Dermis blood vessel endothelial cell (primary cell): ENCODE data around the gene KHK. TPM values are rescaled to one million over a fixed set of nuclear protein-coding genes. Genes with fewer than 3 reads are reported as not detected.

Experiments used
- total RNA-seq: library from RNA; depleted of rRNA; stranded (reverse); fragments of >200 nt; gene quantifications from 2 replicates; pipeline ENCODE4 v1.2.3, GENCODE V29; 2014

Gene KHK
- total RNA-seq, 1 donor from 2014 or later = 4.8 TPM

Other genes with a start within 250 kb of the KHK start
- gene DPYSL5, start 238.6 kb upstream of the KHK start, total RNA-seq = not detected in 2 replicates
- 0.17 and 1.3 TPM in 2 replicates for gene MAPRE3, start 116.1 kb upstream of the KHK start, total RNA-seq
- gene TMEM214, start 53.8 kb upstream of the KHK start, total RNA-seq = 23.5 and 33.4 TPM in 2 replicates
- 17.0 and 19.7 TPM in 2 replicates for gene AGBL5, start 35.1 kb upstream of the KHK start, total RNA-seq
- 323 and 569 TPM in 2 replicates for gene OST4, start 15.1 kb upstream of the KHK start, total RNA-seq
- 33.7 and 41.9 TPM in 2 replicates for gene EMILIN1, start 8.2 kb upstream of the KHK start, total RNA-seq
- gene CGREF1, start 32.4 kb downstream of the KHK start, total RNA-seq = 4.8 TPM in 2 replicates
- not detected in 2 replicates for gene ABHD1, start 37.0 kb downstream of the KHK start, total RNA-seq
- 46.4 and 46.8 TPM in 2 replicates for gene PREB, start 47.9 kb downstream of the KHK start, total RNA-seq
- gene PRR30, start 52.6 kb downstream of the KHK start, total RNA-seq = not detected in 2 replicates
- not detected in 2 replicates for gene TCF23, start 62.2 kb downstream of the KHK start, total RNA-seq
- gene ATRAID, start 125.3 kb downstream of the KHK start, total RNA-seq = 111 and 181 TPM in 2 replicates
- 52.8 and 58.4 TPM in 2 replicates for gene SLC5A6, start 125.5 kb downstream of the KHK start, total RNA-seq
- 33.5 and 69.8 TPM in 2 replicates for gene CAD, start 130.6 kb downstream of the KHK start, total RNA-seq
- 17.9 and 25.8 TPM in 2 replicates for gene SLC30A3, start 176.3 kb downstream of the KHK start, total RNA-seq
- 0.93 and 2.7 TPM in 2 replicates for gene DNAJC5G, start 188.7 kb downstream of the KHK start, total RNA-seq
- 0.74 and 1.2 TPM in 2 replicates for gene TRIM54, start 195.7 kb downstream of the KHK start, total RNA-seq
- 0.37 and 1.0 TPM in 2 replicates for gene UCN, start 221.7 kb downstream of the KHK start, total RNA-seq
- 48.6 and 64.3 TPM in 2 replicates for gene MPV17, start 236.3 kb downstream of the KHK start, total RNA-seq